ENCODE data around the gene WDCP.
A peak's percentile ranks its signal among the peaks of the same experiment; 100 is the strongest.

The WDCP gene

DNA sequence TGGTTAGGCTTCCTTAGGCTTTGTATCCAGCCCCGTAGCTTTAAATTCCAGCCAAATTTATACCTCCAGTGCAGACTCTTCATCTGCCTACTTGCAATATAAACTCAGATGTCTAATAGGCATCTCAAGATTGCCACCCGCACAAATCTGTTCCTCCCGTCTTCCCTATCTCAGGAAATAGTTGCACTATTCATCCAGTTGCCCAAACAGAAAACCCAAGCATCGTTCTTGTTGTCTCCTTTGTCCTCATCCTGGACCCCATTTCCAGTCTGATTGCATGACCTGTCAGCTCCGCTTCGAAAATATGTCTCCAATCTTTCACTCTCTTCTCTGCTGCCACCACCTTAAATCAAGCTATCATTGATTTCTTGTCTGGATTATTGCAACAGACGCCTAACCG, 4.6 kb upstream of the WDCP start:
- Histone ChIP-seq H3K4me3 (ENCODE audit: low read depth, low read length, poor library complexity, severe bottlenecking) (no peak overlapping the region), H3K27ac (ENCODE audit: low read depth, low read length, poor library complexity, severe bottlenecking) (no peak overlapping the region), H3K36me3 (ENCODE audit: insufficient read depth, low read length) (no peaks in the 10 kb centered on the region; the same call in 1 of the 2 replicates), H3K9me3 (ENCODE audit: low read length) (no peaks in the 10 kb centered on the region), H4K20me1 (ENCODE audit: insufficient read depth, low read length) (no peaks in the 10 kb centered on the region), H3K4me2 (ENCODE audit: low read length) (no peak overlapping the region), H3F3A (ENCODE audit: insufficient read depth, low read length) (no peaks in the 10 kb centered on the region), H3K9ac (ENCODE audit: low read length) (no peak overlapping the region), H3K9me2 (ENCODE audit: low read depth, low read length) (no peaks in the 10 kb centered on the region), H2AFZ (ENCODE audit: low read length) (no peak overlapping the region), H3K79me2 (ENCODE audit: insufficient read depth, low read length) (peaks cover 2% of the 10 kb centered on the region), H3K4me1 (ENCODE audit: insufficient read depth, low read length, severe bottlenecking) (peaks cover 22% of the 10 kb centered on the region), H3K27me3 (ENCODE audit: insufficient read depth, low read length) (no peaks in the 10 kb centered on the region)
- no peak for TF ChIP-seq EZH2 (IDR thresholded peaks at IDR 0.05; ENCODE audit: borderline replicate concordance, low read length)

DNA sequence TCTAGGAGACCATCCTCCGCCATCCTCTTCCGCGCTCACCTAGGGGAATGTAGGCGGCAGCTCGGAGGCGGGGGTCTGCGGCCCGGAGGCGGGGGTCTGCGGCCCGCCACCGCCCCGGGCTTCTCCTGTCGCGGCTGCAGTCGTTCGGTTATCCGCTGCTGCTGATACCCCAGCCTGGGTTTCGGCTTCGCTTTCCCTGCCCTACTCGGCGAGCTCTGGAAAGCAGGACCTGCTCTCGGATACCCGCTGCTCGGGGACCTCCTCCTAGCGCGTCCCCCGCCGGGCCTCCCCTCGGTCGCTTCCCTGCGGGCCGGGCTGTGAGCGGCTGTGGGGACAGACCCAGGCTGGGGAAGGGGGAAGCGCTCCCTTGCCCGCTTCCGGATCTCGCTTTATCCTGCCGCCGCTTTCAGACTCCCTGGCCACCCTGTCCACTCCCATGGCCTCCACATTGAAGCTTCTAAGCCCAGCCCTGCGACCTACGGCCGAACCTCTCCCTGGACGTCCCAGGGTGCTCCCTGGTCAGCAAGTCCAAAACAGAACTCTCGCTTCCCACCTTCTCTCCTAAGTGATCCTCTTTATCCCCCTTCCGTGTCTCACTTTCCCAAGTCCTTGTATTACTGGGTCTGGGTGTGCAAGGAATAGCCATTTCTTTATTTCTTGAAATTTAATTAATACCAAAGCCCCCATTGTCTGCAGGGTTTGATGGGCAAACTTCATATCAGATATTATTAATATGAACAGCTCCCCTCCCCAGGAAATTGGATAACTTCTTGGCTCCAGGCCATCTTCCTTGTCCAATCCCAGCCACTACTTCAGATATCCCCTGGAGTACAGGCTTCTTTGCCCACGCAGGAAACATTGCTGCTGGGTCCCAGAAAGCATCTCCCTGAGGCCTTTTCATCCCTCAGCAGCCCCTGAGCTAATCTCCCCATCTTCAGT, 3.1 kb upstream of the WDCP start:
- Histone ChIP-seq H2AFZ (ENCODE audit: low read length) (no peak overlapping the region), H3K4me3 (ENCODE audit: low read depth, low read length, poor library complexity, severe bottlenecking) (peak overlapping the region; percentile 72), H3K4me2 (ENCODE audit: low read length) (peak overlapping the region; percentile 97), H3K9me2 (ENCODE audit: low read depth, low read length) (no peaks in the 10 kb centered on the region), H3K9ac (ENCODE audit: low read length) (peak overlapping the region; percentile 61), H3F3A (ENCODE audit: insufficient read depth, low read length) (no peaks in the 10 kb centered on the region), H4K20me1 (ENCODE audit: insufficient read depth, low read length) (no peaks in the 10 kb centered on the region), H3K27me3 (ENCODE audit: insufficient read depth, low read length) (no peaks in the 10 kb centered on the region), H3K4me1 (ENCODE audit: insufficient read depth, low read length, severe bottlenecking) (peaks cover 32% of the 10 kb centered on the region), H3K9me3 (ENCODE audit: low read length) (no peaks in the 10 kb centered on the region), H3K79me2 (ENCODE audit: insufficient read depth, low read length) (peaks cover 12% of the 10 kb centered on the region), H3K36me3 (ENCODE audit: insufficient read depth, low read length) (no peaks in the 10 kb centered on the region), H3K27ac (ENCODE audit: low read depth, low read length, poor library complexity, severe bottlenecking) (no peak overlapping the region)
- TF ChIP-seq EZH2 (IDR thresholded peaks at IDR 0.05; ENCODE audit: borderline replicate concordance, low read length) = no peak
- TF ChIP-seq, protein P1, sequence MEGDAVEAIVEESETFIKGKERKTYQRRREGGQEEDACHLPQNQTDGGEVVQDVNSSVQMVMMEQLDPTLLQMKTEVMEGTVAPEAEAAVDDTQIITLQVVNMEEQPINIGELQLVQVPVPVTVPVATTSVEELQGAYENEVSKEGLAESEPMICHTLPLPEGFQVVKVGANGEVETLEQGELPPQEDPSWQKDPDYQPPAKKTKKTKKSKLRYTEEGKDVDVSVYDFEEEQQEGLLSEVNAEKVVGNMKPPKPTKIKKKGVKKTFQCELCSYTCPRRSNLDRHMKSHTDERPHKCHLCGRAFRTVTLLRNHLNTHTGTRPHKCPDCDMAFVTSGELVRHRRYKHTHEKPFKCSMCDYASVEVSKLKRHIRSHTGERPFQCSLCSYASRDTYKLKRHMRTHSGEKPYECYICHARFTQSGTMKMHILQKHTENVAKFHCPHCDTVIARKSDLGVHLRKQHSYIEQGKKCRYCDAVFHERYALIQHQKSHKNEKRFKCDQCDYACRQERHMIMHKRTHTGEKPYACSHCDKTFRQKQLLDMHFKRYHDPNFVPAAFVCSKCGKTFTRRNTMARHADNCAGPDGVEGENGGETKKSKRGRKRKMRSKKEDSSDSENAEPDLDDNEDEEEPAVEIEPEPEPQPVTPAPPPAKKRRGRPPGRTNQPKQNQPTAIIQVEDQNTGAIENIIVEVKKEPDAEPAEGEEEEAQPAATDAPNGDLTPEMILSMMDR (IDR thresholded peaks at IDR 0.05; ENCODE audit: low read length) = no peak

DNA sequence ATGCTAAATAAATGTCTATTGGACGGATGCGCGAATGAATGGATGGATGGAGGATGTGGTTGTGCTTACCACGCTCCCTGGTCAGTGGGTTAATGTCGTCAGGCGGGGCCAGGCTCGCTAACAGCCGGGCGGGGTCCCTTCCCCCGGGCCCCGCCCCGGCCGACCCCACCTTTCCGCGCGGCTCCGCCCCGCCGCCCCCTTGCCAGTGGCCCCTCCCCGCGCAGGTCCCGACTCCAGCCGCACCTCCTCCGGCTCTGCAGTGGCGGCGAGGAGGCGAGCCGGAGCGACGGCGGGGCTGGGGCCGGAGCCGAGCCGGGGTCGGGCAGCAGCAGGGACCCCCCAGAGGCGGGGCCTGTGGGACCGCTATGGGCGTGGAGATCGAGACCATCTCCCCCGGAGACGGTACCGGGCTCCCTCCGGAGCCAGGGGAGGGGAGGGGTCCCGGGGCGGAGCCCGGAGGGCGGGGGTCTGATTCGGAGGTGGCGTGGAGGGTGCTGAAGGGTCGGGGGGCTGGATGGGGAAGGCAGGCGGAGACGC, 2.4 kb upstream of the WDCP start, which contains the start of gene FKBP1B:
FKBP1B (plus strand) TSS at position 257 of the 537 bp plus-strand sequence; CDS start at position 366, 109 bp downstream.
- no peaks in the 10 kb centered on the region for H3K36me3 ChIP-seq (ENCODE audit: insufficient read depth, low read length)
- no peak within 1 kb of the TSS for H3K27ac ChIP-seq (ENCODE audit: low read depth, low read length, poor library complexity, severe bottlenecking)
- no peaks in the 10 kb centered on the region for H3K9me2 ChIP-seq (ENCODE audit: low read depth, low read length)

More for the DNA sequence above, 2.4 kb upstream of the WDCP start, which contains the start of gene FKBP1B:
- Histone ChIP-seq H3K4me2 (ENCODE audit: low read length) (peak within 1 kb of the TSS; percentile 97), H3K4me1 (ENCODE audit: insufficient read depth, low read length, severe bottlenecking) (peaks cover 32% of the 10 kb centered on the region), H3K27me3 (ENCODE audit: insufficient read depth, low read length) (no peaks in the 10 kb centered on the region), H4K20me1 (ENCODE audit: insufficient read depth, low read length) (no peaks in the 10 kb centered on the region), H3K9me3 (ENCODE audit: low read length) (no peaks in the 10 kb centered on the region), H3K79me2 (ENCODE audit: insufficient read depth, low read length) (peaks cover 17% of the 10 kb centered on the region), H3F3A (ENCODE audit: insufficient read depth, low read length) (no peaks in the 10 kb centered on the region), H2AFZ (ENCODE audit: low read length) (peak within 1 kb of the TSS; percentile 88), H3K9ac (ENCODE audit: low read length) (peak within 1 kb of the TSS; percentile 61), H3K4me3 (ENCODE audit: low read depth, low read length, poor library complexity, severe bottlenecking) (peak within 1 kb of the TSS; percentile 72)
- no peak for TF ChIP-seq EZH2 (IDR thresholded peaks at IDR 0.05; ENCODE audit: borderline replicate concordance, low read length)
- TF ChIP-seq, protein P1 (IDR thresholded peaks at IDR 0.05; ENCODE audit: low read length) = no peak

Measured in OCI-LY1 (cell line).